ENCODE measurements around the gene HOXD4.
A peak's percentile ranks its signal among the peaks of the same experiment; 100 is the strongest.

The HOXD4 gene

GRCh38 chr2:176114120-176114929, 37.0 kb upstream of the HOXD4 start:
- DNase-seq: peak; percentile 14

- DNase-seq: peak in 1 of 2 experiments; percentile 17
Observed at GRCh38 chr2:176114930-176115625, 36.3 kb upstream of the HOXD4 start.

GRCh38 chr2:176115883-176116813, 35.2 kb upstream of the HOXD4 start, which contains the start of gene HOXD10:
TSS of gene HOXD10 (plus strand) at chr2:176116778. CDS start at chr2:176116834, 56 bp downstream.
- peak in 1 of 2 experiments; percentile 14 for DNase-seq

GRCh38 chr2:176117162-176117822, 34.1 kb upstream of the HOXD4 start:
- DNase-seq: peak in 1 of 2 experiments; percentile 17

GRCh38 chr2:176117823-176118371, 33.5 kb upstream of the HOXD4 start:
- DNase-seq: no peak

- peak in 1 of 2 experiments; percentile 19 for DNase-seq
Observed at GRCh38 chr2:176118601-176119339, 32.6 kb upstream of the HOXD4 start.

GRCh38 chr2:176120364-176121189, 30.8 kb upstream of the HOXD4 start:
- peak; percentile 4 to 14 for DNase-seq

- peak; percentile 26 to 28 for DNase-seq
Observed at GRCh38 chr2:176121190-176122051, 29.9 kb upstream of the HOXD4 start.

- no peak for DNase-seq
Observed at GRCh38 chr2:176122052-176122682, 29.2 kb upstream of the HOXD4 start.

- peak in 1 of 2 experiments; percentile 54 for DNase-seq
Observed at GRCh38 chr2:176122683-176123410, 28.5 kb upstream of the HOXD4 start, which contains the start of gene HOXD9. TSS of gene HOXD9 (plus strand) at chr2:176122719. CDS start at chr2:176122769, 50 bp downstream.

- DNase-seq: peak in 1 of 2 experiments; percentile 26
Observed at GRCh38 chr2:176123411-176124109, 27.8 kb upstream of the HOXD4 start.

GRCh38 chr2:176124110-176124946, 27.0 kb upstream of the HOXD4 start:
- peak in 1 of 2 experiments; percentile 10 for DNase-seq

- peak in 1 of 2 experiments; percentile 17 for DNase-seq
Observed at GRCh38 chr2:176124947-176125771, 26.2 kb upstream of the HOXD4 start.

GRCh38 chr2:176125772-176126054, 25.6 kb upstream of the HOXD4 start:
- no peak for DNase-seq
